Left lung (tissue), 10 donors: ENCODE measurements around the gene OPN1LW. TPM values are rescaled to one million over a fixed set of nuclear protein-coding genes. Genes with fewer than 3 reads are reported as not detected.

ENCODE experiments used
- ATAC-seq: fragments of 200-7000 bp; cut with Tn5 transposase; one replicate; pipeline ENCODE4 v1.9.1; 2020; ENCODE audit warnings: moderate library complexity
- DNase-seq, 4 donors: peaks; one replicate each; pipeline ENCODE4 v3.0.0-alpha.2; 2013 to 2020
- H3K27ac ChIP-seq, 2 donors: fragments of 200-600 bp; sonication (generic) in 1 of 2; one replicate each; pipeline versions ENCODE4 v1.5.0 to v1.8.0; 2020 to 2021
- H3K27me3 ChIP-seq, 2 donors: fragments of 200-600 bp; sonication (generic) in 1 of 2; one replicate each; pipeline versions ENCODE4 v1.5.0 to v1.8.0; 2020 to 2021
- H3K36me3 ChIP-seq, 2 donors: fragments of 200-600 bp; sonication (generic) in 1 of 2; one replicate each; pipeline versions ENCODE4 v1.5.0 to v1.8.0; 2020 to 2021
- H3K4me1 ChIP-seq, 2 donors: fragments of 200-600 bp; one replicate each; pipeline ENCODE4 v1.8.0; 2021
- H3K4me3 ChIP-seq, 2 donors: fragments of 200-600 bp; sonication (generic) in 1 of 2; one replicate each; pipeline versions ENCODE4 v1.5.0 to v1.8.0; 2020 to 2021; ENCODE audit warnings: mild to moderate bottlenecking in 1 of 2
- H3K9me3 ChIP-seq, 2 donors: fragments of 200-600 bp; sonication (generic) in 1 of 2; one replicate each; pipeline versions ENCODE4 v1.5.0 to v1.8.0; 2020 to 2021
- CTCF ChIP-seq, 2 donors: fragments of 200-600 bp; sonication (generic) in 1 of 2; IDR thresholded peaks; one replicate each; pipeline versions ENCODE4 v1.5.0 to v1.8.0; 2021; ENCODE audit warnings: antibody characterized with exemption in 2 of 2
- intact Hi-C, 2 donors: fragments of 100-400 bp; cut with DNase I; formaldehyde crosslinking; loops; one replicate each; pipeline versions ENCODE4 v1.11.2 to v1.14.2; 2022
- polyA plus RNA-seq, 6 donors: library from polyadenylated mRNA; unstranded; fragments of 120-200 nt; gene quantifications; one replicate each; pipeline ENCODE4 v1.2.1, GENCODE V29; 2013; ENCODE audit not compliant: insufficient read length in 6 of 6
- total RNA-seq, 2 donors: library from RNA; stranded (reverse); fragmentation: NEBNext Ultra II Directional; extraction: Animal tissue kit (Norgen Biotek cat#: 25700); gene quantifications; one replicate each; pipeline ENCODE4 v1.2.1, GENCODE V29; 2021
- donor health status: DM: no; HTN: yes; CAD: no.
- donor health status: DM: no; HTN: no; CAD: no.

OPN1LW gene
- total and polyA plus RNA-seq, 8 donors, result not detected

- Histone ChIP-seq H3K27ac (no peak overlapping the region), H3K4me1 (no peaks in the 10 kb centered on the region), H3K9me3 (no peaks in the 10 kb centered on the region), H3K27me3 (no peaks in the 10 kb centered on the region), H3K36me3 (no peaks in the 10 kb centered on the region), H3K4me3 (no peak overlapping the region)
- no peak for DNase-seq
- no peak for ATAC-seq
- intact Hi-C loops, result no loop called here
- TF ChIP-seq CTCF (IDR thresholded peaks at IDR 0.05), result no peak
These were observed 27.4 kb upstream of the OPN1LW start for GRCh38 chrX:154116426-154117211.

- intact Hi-C loops, result no loop called here
- Histone ChIP-seq H3K9me3 (no peaks in the 10 kb centered on the region), H3K36me3 (no peaks in the 10 kb centered on the region), H3K27ac (no peak overlapping the region), H3K27me3 (no peaks in the 10 kb centered on the region), H3K4me1 (no peaks in the 10 kb centered on the region), H3K4me3 (no peak overlapping the region)
- ATAC-seq (no peak), DNase-seq (no peak)
- TF ChIP-seq CTCF (IDR thresholded peaks at IDR 0.05), result no peak
These were observed 26.5 kb upstream of the OPN1LW start for GRCh38 chrX:154117566-154117965.

- Histone ChIP-seq H3K27ac (no peak overlapping the region), H3K27me3 (no peaks in the 10 kb centered on the region), H3K4me1 (peaks cover 0 to 16% of the 10 kb centered on the region in 2 donors), H3K9me3 (no peaks in the 10 kb centered on the region), H3K36me3 (no peaks in the 10 kb centered on the region), H3K4me3 (no peak overlapping the region)
- DNase-seq (no peak), ATAC-seq (no peak)
- intact Hi-C loops, result no loop called here
- no peak for TF ChIP-seq CTCF (IDR thresholded peaks at IDR 0.05)
These were observed 23.5 kb upstream of the OPN1LW start for GRCh38 chrX:154120567-154120966.

GRCh38 chrX:154121207-154121606 is 22.8 kb upstream of the OPN1LW start:
- no peak for DNase-seq
- no peaks in the 10 kb centered on the region for H3K27me3 ChIP-seq
- H3K9me3 ChIP-seq, result no peaks in the 10 kb centered on the region
- H3K4me3 ChIP-seq, result no peak overlapping the region
- H3K36me3 ChIP-seq, result no peaks in the 10 kb centered on the region
- intact Hi-C loops, result no loop called here
- no peak overlapping the region for H3K27ac ChIP-seq
- TF ChIP-seq CTCF (IDR thresholded peaks at IDR 0.05), result no peak
- no peak for ATAC-seq
- peaks cover 0 to 16% of the 10 kb centered on the region in 2 donors for H3K4me1 ChIP-seq

GRCh38 chrX:154121961-154122360 is 22.1 kb upstream of the OPN1LW start:
- intact Hi-C loops, result no loop called here
- Histone ChIP-seq H3K27me3 (no peaks in the 10 kb centered on the region), H3K4me1 (peaks cover 0 to 16% of the 10 kb centered on the region in 2 donors), H3K9me3 (no peaks in the 10 kb centered on the region), H3K27ac (no peak overlapping the region), H3K36me3 (no peaks in the 10 kb centered on the region), H3K4me3 (no peak overlapping the region)
- peak in 1 of 4 donors; percentile 47 for DNase-seq
- no peak for TF ChIP-seq CTCF (IDR thresholded peaks at IDR 0.05)
- no peak for ATAC-seq
